GM19043 (cell line): Measurements from ENCODE around the gene RFLNA.

Experiments used
- ATAC-seq: cut with Tn5 transposase; IDR thresholded peaks from one replicate; pipeline ENCODE4 v1.9.1; 2021; ENCODE audit warnings: low read depth; ENCODE audit not compliant: unreplicated experiment

Gene RFLNA

GRCh38 chr12:124335426-124336183 is 40.7 kb downstream of the RFLNA start:
- ATAC-seq = no peak

DNA sequence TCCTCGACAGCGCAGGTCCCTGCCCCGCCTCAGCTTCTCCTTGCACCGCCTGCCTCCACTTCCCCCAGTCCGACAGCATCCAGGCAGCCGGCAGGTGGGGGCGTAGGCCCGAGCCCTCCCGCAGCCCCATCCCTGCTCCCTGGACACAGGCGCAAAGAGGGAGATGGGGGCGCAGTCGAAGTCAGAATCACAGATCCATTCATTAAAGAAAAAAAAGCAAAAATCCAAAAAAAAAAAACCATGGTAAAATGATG is 41.2 kb downstream of the RFLNA start:
- ATAC-seq = no peak

DNA sequence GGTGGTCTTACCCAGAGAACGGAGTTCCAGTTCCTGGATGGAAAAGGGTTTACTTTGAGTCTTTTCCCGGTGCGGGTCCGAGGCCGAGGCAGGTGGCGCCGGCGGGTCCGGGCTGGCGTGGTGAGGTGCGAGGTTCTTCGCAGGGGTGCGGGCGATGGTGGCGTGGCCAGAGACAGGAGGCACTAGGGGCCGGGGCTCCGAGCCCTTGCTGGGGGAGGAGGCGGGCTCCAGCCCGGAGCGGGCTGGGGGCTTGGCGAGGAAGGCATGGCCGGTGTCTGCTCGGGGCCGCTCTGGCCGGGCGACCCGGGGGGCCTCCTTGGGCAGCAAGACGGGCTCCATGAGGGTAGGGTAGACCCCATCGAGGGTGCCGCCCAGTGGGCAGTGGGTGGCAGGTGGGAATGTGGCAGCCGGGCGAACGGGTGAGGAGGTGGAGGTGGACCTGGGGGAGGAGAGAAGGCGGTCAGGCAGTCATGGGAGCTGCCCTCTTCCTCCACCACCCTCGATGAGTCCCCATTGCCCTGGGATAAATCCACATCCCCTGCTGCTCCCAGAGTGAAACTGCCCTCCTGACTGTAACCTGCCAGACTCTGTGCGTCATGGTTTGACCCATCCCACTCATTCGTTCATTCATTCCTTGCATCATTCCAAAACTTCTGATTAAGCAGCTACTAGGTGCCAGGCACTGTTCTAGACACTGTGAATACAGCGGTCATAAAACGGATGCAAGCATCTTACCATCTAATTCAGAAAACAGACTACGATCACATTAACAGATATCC is 42.0 kb downstream of the RFLNA start:
- ATAC-seq = no peak

GRCh38 chr12:124337622-124338021 is 42.7 kb downstream of the RFLNA start:
- no peak for ATAC-seq

- ATAC-seq = no peak
Measured at GRCh38 chr12:124338448-124338847, 43.6 kb downstream of the RFLNA start.

DNA sequence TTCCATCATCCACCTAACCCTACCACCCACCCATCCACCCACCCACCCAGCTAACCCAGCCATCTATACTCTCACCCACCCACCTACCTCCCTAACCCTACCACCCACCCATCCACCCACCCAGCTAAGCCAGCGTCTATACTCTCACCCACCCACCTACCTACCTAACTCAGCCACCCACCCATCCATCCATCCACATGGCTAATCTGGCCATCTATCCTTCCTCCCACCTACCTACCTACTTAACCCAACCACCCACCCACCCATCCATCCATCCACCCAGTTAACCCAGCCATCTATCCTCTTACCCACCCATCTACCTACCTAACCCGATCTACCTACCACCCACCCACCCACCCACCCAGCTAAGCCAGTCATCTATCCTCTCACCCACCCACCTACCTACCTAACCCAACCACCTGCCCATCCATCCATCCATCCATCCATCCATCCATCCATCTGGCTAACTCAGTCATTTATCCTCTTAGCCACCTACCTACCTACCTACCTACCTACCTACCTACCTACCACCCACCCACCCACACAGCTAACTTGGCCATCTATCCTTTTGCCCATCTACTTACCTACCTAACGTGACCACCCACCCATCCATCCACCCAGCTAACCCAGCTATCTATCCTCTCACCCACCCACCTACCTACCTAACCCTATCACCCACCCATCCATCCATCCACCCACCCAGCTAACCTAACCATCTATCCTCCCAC is 44.1 kb downstream of the RFLNA start:
- no peak for ATAC-seq

GRCh38 chr12:124340080-124340900 is 45.4 kb downstream of the RFLNA start:
- ATAC-seq = no peak

- ATAC-seq = no peak
Measured at GRCh38 chr12:124341645-124342069, 46.8 kb downstream of the RFLNA start.

DNA sequence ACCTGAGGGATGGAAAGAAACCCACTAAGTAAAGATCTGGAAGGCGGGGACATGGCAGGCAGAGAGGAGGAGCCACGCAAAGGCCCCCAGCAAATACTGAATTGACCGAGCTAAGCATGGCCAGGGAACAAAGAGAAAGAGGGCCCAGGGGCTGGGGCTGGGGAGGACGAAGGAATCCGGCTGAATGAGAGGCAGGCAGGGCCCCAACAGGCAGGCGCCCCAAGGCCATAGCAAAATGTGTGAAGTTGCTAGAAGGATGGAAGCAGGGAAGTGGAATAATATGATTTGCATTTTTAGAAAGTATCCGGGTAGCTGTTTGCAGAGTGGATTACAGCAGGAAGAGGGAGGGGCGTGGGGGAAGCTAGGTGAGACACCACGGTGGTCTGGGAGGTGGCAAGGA is 49.1 kb downstream of the RFLNA start:
- ATAC-seq = no peak

- no peak for ATAC-seq
Measured at GRCh38 chr12:124344526-124344925, 49.6 kb downstream of the RFLNA start.

GRCh38 chr12:124345795-124346194 is 50.9 kb downstream of the RFLNA start:
- no peak for ATAC-seq

GRCh38 chr12:124346425-124347168 is 51.7 kb downstream of the RFLNA start:
- ATAC-seq = no peak

DNA sequence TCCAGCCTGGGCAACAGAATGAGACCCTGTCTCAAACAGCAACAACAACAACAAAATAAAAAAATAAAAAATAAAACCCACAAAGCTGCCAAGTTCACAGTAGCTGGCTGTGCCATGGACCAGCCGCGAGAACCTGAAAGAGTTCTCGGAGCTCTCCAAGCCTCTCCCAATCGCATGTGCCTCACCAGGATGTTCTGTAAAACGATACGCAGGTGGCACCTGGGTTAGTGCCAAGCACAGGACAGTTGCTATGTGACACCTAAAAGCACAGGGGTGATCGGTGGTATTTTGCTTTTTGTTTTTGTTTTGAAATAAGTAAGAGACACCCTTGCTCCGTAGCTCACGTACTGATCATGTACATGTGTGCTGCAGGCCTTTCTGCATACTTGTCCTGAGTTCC is 52.4 kb downstream of the RFLNA start:
- ATAC-seq = no peak

- ATAC-seq = no peak
Measured at GRCh38 chr12:124347805-124348658, 53.1 kb downstream of the RFLNA start.

DNA sequence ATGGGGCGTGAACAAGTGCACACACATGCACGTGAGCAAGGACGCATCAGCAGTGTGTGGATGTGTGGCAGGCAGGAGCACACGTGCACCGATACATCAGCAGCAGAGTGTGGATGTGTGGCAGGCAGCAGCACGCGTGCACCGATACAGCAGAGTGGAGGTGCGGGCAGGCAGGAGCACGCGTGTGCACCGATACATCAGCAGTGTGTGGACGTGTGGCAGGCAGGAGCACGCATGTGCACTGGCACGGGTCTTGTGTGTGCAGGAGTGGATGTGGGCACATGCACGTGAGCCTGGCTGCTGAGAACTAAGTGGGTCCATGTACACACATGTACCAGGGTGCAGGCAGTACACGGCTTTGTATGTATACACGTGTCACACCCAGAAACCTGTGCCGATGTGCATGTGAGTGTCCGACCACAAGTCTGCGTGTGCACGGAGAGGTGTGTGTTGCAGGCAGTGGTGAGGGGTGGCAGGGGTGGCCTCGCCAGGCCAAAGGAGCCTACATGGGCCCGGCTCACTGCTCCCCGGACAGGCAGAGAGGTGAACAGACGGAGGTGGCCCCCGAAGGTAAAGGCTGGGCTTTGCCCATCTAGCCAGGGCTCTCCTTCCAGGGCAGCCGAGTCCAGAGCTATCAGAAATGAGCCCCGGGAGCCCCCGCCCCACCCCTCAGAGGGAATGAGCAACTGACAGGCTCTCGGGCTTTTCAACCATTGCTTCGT is 53.9 kb downstream of the RFLNA start:
- no peak for ATAC-seq

- no peak for ATAC-seq
Measured at GRCh38 chr12:124350491-124350890, 55.6 kb downstream of the RFLNA start.

DNA sequence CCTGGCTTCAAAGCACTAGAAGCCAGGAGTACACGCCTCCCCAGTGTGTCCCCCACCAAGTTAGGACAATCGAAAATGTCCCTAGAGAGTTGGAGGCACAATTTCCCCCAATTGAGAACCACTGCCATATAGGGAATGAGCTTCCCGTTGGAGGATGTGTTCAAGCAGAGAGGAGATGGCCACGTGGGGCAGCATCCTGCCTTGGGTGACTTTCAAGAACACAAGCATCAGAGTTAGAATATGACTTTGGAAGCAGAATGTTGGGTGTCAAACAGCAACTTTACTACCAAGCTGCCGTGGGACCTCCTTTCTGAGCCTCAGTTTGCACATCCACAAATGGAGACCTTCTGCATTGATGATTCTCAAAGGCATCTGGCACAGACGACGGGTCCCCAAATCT is 56.5 kb downstream of the RFLNA start:
- no peak for ATAC-seq

DNA sequence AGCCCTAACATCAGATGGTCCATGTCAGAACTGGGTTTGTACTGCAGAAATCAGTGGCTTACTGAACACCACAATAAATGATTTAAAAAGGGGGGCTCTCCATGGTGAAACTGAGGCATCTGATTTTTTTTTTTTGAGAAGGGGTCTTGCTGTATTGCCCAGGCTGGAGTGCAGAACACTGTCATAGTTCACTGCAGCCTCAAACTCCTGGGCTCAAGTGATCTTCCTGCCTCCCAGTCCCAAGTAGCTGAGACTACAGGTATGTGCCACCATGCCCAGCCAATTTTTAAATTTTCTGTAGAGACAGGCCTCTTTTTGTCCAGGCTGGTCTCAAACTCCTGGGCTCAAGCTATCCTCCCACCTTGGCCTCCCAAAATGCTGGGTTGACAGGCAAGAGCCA is 57.4 kb downstream of the RFLNA start:
- ATAC-seq = no peak

DNA sequence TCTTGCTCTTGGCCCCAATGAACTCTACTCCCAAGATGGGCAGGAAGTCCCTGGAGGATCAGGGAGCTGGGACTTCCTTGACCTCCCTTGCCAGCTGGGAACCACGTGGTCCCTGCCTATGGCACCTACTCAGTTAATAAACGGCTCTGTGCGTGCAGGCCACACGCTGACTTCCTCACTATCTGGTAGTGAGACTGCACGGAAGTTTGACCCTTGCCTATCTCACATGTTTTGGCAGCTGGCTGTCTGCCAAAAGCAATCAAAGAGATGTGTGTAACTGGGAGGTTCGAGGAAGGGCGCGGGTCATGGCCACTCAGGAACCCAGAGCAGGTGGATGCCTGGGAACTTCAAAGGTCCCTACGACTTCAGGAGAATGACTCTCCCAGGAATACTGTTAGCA is 57.9 kb downstream of the RFLNA start:
- no peak for ATAC-seq
